Neutrophil (primary cell): ENCODE results near the gene PRSS50.

Experiments used
- H3K27ac ChIP-seq: fragments of 200-600 bp; sonication (generic); 2 replicates; pipeline ENCODE4 v1.5.1; 2016; ENCODE audit warnings: mild to moderate bottlenecking, moderate library complexity
- H3K27me3 ChIP-seq: fragments of 200-600 bp; sonication (generic); 2 replicates; pipeline ENCODE4 v1.6.0; 2016; ENCODE audit warnings: mild to moderate bottlenecking
- H3K36me3 ChIP-seq: fragments of 200-600 bp; sonication (generic); 2 replicates; pipeline ENCODE4 v1.5.1; 2017
- H3K4me1 ChIP-seq, 2 experiments: fragments of 200-600 bp in 1 of 2; sonication (generic) in 1 of 2; 1 replicate in 1 of 2; 2 replicates in 1 of 2; pipeline versions ENCODE4 v1.5.1 to v1.6.1; 2013 to 2016; ENCODE audit warnings: low read depth in 1 of 2, low read length in 1 of 2, mild to moderate bottlenecking in 1 of 2, moderate library complexity in 1 of 2; ENCODE audit not compliant: control insufficient read depth in 1 of 2, insufficient read depth in 1 of 2
- H3K4me3 ChIP-seq, 2 experiments: fragments of 200-600 bp in 1 of 2; sonication (generic) in 1 of 2; 1 replicate in 1 of 2; 2 replicates in 1 of 2; pipeline ENCODE4 v1.5.1; 2013 to 2016; ENCODE audit warnings: low read depth in 1 of 2, low read length in 1 of 2, mild to moderate bottlenecking in 1 of 2, moderate library complexity in 1 of 2
- H3K9me3 ChIP-seq: fragments of 200-600 bp; sonication (generic); 2 replicates; pipeline ENCODE4 v1.5.1; 2016
- CTCF ChIP-seq: fragments of 200-600 bp; sonication (generic); IDR thresholded peaks from 2 replicates; pipeline ENCODE4 v1.5.1; 2016; ENCODE audit warnings: antibody characterized with exemption

The PRSS50 gene

GRCh38 chr3:46713050-46713897 lies 4.4 kb downstream of the PRSS50 start:
- Histone ChIP-seq H3K36me3 (no peaks in the 10 kb centered on the region), H3K27me3 (peaks cover 6% of the 10 kb centered on the region), H3K4me1 (no peaks in the 10 kb centered on the region), H3K27ac (no peak overlapping the region), H3K9me3 (no peaks in the 10 kb centered on the region), H3K4me3 (no peak overlapping the region)
- TF ChIP-seq CTCF: no peak

GRCh38 chr3:46712191-46713049 lies 5.2 kb downstream of the PRSS50 start:
- Histone ChIP-seq H3K9me3 (no peaks in the 10 kb centered on the region), H3K4me1 (no peaks in the 10 kb centered on the region), H3K27me3 (no peaks in the 10 kb centered on the region), H3K4me3 (no peak overlapping the region), H3K36me3 (no peaks in the 10 kb centered on the region), H3K27ac (no peak overlapping the region)
- no peak for TF ChIP-seq CTCF

- no peaks in the 10 kb centered on the region for H3K9me3 ChIP-seq
- H3K27ac ChIP-seq: no peak overlapping the region
- H3K27me3 ChIP-seq: no peaks in the 10 kb centered on the region
- H3K36me3 ChIP-seq: no peaks in the 10 kb centered on the region
- no peak overlapping the region for H3K4me3 ChIP-seq
- no peaks in the 10 kb centered on the region for H3K4me1 ChIP-seq
- TF ChIP-seq CTCF: no peak
Measured at GRCh38 chr3:46711760-46712159, 5.9 kb downstream of the PRSS50 start.

- H3K36me3 ChIP-seq: no peaks in the 10 kb centered on the region
- H3K4me1 ChIP-seq: no peaks in the 10 kb centered on the region
- no peaks in the 10 kb centered on the region for H3K9me3 ChIP-seq
- no peak overlapping the region for H3K4me3 ChIP-seq
- H3K27ac ChIP-seq: no peak overlapping the region
- no peaks in the 10 kb centered on the region for H3K27me3 ChIP-seq
- no peak for TF ChIP-seq CTCF
Measured at GRCh38 chr3:46711305-46711704, 6.4 kb downstream of the PRSS50 start.

GRCh38 chr3:46710671-46711295 lies 6.9 kb downstream of the PRSS50 start:
- no peak overlapping the region for H3K4me3 ChIP-seq

More at GRCh38 chr3:46710671-46711295, 6.9 kb downstream of the PRSS50 start:
- Histone ChIP-seq H3K4me1 (no peaks in the 10 kb centered on the region), H3K9me3 (no peaks in the 10 kb centered on the region), H3K27ac (no peak overlapping the region), H3K36me3 (no peaks in the 10 kb centered on the region), H3K27me3 (no peaks in the 10 kb centered on the region)
- TF ChIP-seq CTCF: no peak
